Neural crest cell (in vitro differentiated cells): ENCODE data around the gene STK26. TPM values are rescaled to one million over a fixed set of nuclear protein-coding genes. Genes with fewer than 3 reads are reported as not detected.
"Not testable (repeated sequence)": the region's sequence is repeated elsewhere in the genome, so short reads cannot be mapped to it uniquely, and the experiment has no call there.

Source experiments
- DNase-seq: peaks from one replicate; pipeline ENCODE4 v3.0.0; 2021; ENCODE audit warnings: low read depth, mixed read lengths, low spot score
- H3K27ac Mint-ChIP-seq: one replicate; pipeline ENCODE4 v1.8.0; 2021; ENCODE audit warnings: mild to moderate bottlenecking, mixed read lengths; ENCODE audit not compliant: unreplicated experiment
- H3K27me3 Mint-ChIP-seq: 2 replicates; pipeline ENCODE4 v1.8.0; 2021; ENCODE audit warnings: low read depth, mild to moderate bottlenecking, mixed read lengths
- H3K36me3 Mint-ChIP-seq: 2 replicates; pipeline ENCODE4 v1.8.0; 2021; ENCODE audit warnings: low read depth, mild to moderate bottlenecking, mixed read lengths
- H3K4me1 Mint-ChIP-seq: 2 replicates; pipeline ENCODE4 v1.8.0; 2021; ENCODE audit warnings: mixed read lengths
- H3K4me3 Mint-ChIP-seq: one replicate; pipeline ENCODE4 v1.8.0; 2021; ENCODE audit warnings: mild to moderate bottlenecking, mixed read lengths
- H3K9me3 Mint-ChIP-seq: 2 replicates; pipeline ENCODE4 v1.8.0; 2021; ENCODE audit warnings: mixed read lengths
- total RNA-seq: library from RNA; stranded (reverse); gene quantifications from 2 replicates; pipeline ENCODE4 v1.2.1, GENCODE V29; 2021
- TF ChIP-seq, protein P1 (sequence below): fragments of 200-600 bp; sonication (generic); conservative IDR thresholded peaks from 2 replicates; pipeline ENCODE4 v1.5.0; 2021; ENCODE audit warnings: antibody characterized with exemption, mild to moderate bottlenecking

The STK26 gene
- total RNA-seq, 1 donor from 2014 or later, result 65.0 TPM

DNA sequence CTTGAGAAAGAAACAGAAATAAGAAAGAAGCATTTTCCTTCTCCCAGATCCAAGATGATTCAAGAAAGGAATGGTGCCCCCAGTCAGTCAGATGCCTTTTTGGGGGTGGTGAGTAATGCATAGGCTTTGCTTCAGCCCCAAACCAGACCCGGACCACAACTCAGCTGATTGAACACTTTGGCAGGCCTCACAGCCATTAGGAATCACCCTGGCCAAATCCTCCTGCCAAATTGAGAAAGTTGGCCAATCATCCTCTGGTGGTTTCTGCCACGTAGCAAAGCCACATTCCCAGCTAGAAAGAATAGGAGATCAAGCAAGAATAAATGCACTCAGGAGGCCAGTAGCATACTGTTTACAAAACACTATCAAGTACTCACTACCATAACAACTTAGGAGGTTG lies 71.1 kb downstream of the STK26 start:
- TF ChIP-seq, protein P1, sequence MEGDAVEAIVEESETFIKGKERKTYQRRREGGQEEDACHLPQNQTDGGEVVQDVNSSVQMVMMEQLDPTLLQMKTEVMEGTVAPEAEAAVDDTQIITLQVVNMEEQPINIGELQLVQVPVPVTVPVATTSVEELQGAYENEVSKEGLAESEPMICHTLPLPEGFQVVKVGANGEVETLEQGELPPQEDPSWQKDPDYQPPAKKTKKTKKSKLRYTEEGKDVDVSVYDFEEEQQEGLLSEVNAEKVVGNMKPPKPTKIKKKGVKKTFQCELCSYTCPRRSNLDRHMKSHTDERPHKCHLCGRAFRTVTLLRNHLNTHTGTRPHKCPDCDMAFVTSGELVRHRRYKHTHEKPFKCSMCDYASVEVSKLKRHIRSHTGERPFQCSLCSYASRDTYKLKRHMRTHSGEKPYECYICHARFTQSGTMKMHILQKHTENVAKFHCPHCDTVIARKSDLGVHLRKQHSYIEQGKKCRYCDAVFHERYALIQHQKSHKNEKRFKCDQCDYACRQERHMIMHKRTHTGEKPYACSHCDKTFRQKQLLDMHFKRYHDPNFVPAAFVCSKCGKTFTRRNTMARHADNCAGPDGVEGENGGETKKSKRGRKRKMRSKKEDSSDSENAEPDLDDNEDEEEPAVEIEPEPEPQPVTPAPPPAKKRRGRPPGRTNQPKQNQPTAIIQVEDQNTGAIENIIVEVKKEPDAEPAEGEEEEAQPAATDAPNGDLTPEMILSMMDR, result no peak
- no peak overlapping the region for H3K27ac Mint-ChIP-seq
- H3K9me3 Mint-ChIP-seq, result no peaks in the 10 kb centered on the region
- no peak for DNase-seq
- peaks cover 7% of the 10 kb centered on the region for H3K4me1 Mint-ChIP-seq
- no peaks in the 10 kb centered on the region for H3K27me3 Mint-ChIP-seq
- H3K4me3 Mint-ChIP-seq, result no peak overlapping the region
- H3K36me3 Mint-ChIP-seq, result no peaks in the 10 kb centered on the region

DNA sequence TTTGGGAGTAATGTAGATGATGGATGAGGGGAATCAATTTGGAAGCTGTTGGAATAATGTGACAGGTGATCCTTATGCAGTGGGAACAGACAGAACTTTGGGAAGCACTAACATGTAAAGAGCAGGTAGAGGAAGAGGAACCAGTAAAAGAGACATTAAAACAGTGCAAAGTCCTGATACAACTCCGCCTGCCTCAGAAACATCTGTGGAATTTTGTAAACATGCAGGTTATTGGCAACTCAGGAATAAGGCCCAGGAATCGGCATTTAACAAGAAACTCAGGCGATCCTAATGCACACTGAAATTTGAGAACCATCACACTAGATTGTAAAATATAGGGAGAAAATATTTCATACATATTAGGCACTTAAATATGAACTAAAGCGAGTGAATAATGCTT lies 75.6 kb downstream of the STK26 start:
- H3K36me3 Mint-ChIP-seq, H3K4me3 Mint-ChIP-seq, H3K9me3 Mint-ChIP-seq, DNase-seq, H3K4me1 Mint-ChIP-seq, H3K27me3 Mint-ChIP-seq, H3K27ac Mint-ChIP-seq: not testable (repeated sequence)

DNA sequence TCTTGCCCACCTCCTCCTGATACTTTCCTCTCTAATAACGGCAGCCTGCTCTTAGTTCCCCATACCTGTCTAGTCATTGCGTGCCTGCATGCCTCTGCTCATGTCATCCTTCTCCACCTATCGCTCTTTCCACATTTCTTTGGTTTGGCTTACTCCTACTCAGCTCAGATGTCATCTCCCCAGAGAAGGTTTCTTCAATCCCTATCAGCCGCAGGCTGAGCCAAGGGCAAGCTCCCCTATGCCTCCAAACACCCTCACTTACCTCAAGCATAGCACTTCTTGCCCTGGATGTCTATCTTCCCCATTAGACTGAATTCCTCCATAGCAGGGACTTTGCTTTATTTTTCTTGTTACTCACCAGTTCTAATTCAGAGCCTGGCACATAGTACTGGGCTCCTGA lies 78.1 kb downstream of the STK26 start:
- Mint-ChIP-seq H3K36me3 (no peaks in the 10 kb centered on the region), H3K4me1 (no peaks in the 10 kb centered on the region)
- TF ChIP-seq, protein P1, result no peak

DNA sequence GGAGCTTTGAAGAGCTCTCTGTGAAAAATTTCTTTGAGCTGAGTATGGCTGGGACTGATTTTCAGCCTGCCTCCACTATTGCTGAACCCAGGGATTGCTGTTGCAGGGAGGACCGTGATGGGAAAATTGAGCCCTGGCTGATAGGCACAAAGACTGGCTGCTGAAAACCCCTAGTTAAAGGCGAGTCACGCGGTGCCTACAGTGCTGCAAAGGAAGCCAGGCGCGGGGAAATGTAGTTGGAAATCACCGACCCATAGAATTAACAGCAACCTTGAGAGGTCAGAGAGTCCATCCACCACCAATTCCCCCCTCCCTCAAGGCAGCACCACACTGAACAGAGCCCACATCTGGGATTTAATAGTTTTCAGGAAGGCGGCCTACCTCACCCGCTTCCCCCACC lies 78.7 kb downstream of the STK26 start:
- Mint-ChIP-seq H3K27me3 (no peaks in the 10 kb centered on the region), H3K9me3 (no peaks in the 10 kb centered on the region), H3K27ac (no peak overlapping the region), H3K4me3 (no peak overlapping the region), H3K4me1 (no peaks in the 10 kb centered on the region), H3K36me3 (no peaks in the 10 kb centered on the region)
- TF ChIP-seq, protein P1, result no peak
- DNase-seq, result no peak

More for the DNA sequence above, 78.1 kb downstream of the STK26 start:
- Mint-ChIP-seq H3K27ac (no peak overlapping the region), H3K27me3 (no peaks in the 10 kb centered on the region), H3K9me3 (no peaks in the 10 kb centered on the region), H3K4me3 (no peak overlapping the region)
- DNase-seq, result no peak

DNA sequence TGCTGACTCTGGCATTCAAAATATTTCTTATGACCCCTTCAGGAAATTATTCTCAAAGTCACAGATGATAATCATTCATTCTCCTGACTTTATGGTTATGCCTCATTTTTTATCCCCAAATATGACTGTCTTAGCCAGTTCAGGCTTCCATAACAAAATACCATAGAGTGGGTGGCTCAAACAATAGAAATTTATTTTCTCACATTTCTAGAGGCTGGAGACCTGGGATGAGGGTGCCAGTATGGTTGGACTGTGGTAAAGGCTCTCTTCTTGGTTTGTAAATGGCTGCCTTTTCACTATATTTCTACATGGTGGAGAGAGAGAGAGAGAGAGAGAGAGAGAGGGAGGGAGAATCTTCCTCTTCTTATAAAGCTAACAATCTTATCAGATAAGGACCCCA lies 84.2 kb downstream of the STK26 start:
- TF ChIP-seq, protein P1, result no peak
- Mint-ChIP-seq H3K4me1 (no peaks in the 10 kb centered on the region), H3K27me3 (no peaks in the 10 kb centered on the region), H3K4me3 (no peak overlapping the region), H3K27ac (no peak overlapping the region), H3K36me3 (no peaks in the 10 kb centered on the region), H3K9me3 (no peaks in the 10 kb centered on the region)
- no peak for DNase-seq

DNA sequence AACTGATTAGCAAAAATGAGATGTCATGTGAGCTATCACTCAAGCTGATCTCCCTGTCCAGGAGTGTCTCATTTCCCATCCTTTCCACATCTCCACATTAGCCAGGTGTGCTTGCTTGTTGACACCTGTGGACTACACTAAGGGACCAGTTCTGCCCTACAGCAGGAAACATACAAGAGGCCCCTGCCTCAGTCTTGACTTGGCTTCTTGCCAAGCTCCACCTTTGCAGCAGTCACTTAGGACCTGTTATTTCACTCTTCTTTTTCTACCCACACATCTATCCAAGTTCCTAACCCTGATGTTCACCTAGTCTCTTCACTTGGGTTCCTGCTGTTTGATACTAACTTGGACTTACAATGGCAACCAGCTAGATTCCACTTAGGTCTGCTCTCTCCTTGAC lies 91.5 kb downstream of the STK26 start:
- DNase-seq, result no peak
- Mint-ChIP-seq H3K36me3 (no peaks in the 10 kb centered on the region), H3K27me3 (no peaks in the 10 kb centered on the region), H3K9me3 (no peaks in the 10 kb centered on the region), H3K27ac (no peak overlapping the region), H3K4me3 (no peak overlapping the region), H3K4me1 (peaks cover 25% of the 10 kb centered on the region)
- TF ChIP-seq, protein P1, result no peak
